Measurements from ENCODE around the gene B3GALT4. TPM values are rescaled to one million over a fixed set of nuclear protein-coding genes. Genes with fewer than 3 reads are reported as not detected.

The B3GALT4 gene
- polyA plus RNA-seq, 4 donors, result 6.9 to 15.4 (median 12.7) TPM

GRCh38 chr6:33247977-33248642, 28.8 kb upstream of the B3GALT4 start:
- peaks cover 0 to 15% (median 0%) of the 10 kb centered on the region in 3 donors for H3K27me3 ChIP-seq (ENCODE audit: control insufficient read depth in 3 of 3, insufficient read depth in 3 of 3, low read length in 3 of 3)
- H3K36me3 ChIP-seq (ENCODE audit: control insufficient read depth in 3 of 3, insufficient read depth in 2 of 3, low read depth in 1 of 3, low read length in 3 of 3), result peaks cover 0 to 12% (median 0%) of the 10 kb centered on the region in 3 donors
- 3 to 4% (median 4%) methylated on average over 25 to 28 of the region's 28 CpGs for WGBS, 3 donors
- peak overlapping the region in 2 of 3 donors; percentile 7 to 95 for H3K27ac ChIP-seq (ENCODE audit: low read depth in 1 of 3, low read length in 2 of 3)
- peaks cover 3 to 20% (median 3%) of the 10 kb centered on the region in 3 donors for H3K4me1 ChIP-seq (ENCODE audit: control insufficient read depth in 3 of 3, insufficient read depth in 2 of 3, low read depth in 1 of 3, low read length in 2 of 3)
- DNase-seq (peak; percentile 89 to 91), FAIRE-seq (no peak)
- no peaks in the 10 kb centered on the region for H3K9me3 ChIP-seq (ENCODE audit: control insufficient read depth in 2 of 2, insufficient read depth in 1 of 2, low read depth in 1 of 2, low read length in 1 of 2)
- peak overlapping the region in 2 of 3 donors; percentile 37 to 50 for H3K4me3 ChIP-seq (ENCODE audit: low read depth in 1 of 3, low read length in 3 of 3)

DNA sequence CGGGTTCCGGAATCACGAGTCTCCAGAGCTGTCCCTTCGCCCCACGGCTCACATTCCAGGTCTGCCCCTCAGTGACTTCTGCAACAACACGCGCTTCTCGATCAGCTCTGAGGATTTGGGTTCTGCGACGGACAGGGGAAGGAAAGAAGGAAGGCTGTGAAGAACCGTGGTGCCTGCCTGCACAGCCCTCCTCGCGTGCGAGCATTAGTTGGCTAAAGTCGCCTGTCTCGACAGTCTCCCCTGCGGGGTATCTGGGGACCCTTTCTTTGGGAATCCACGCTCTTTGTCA, 28.3 kb upstream of the B3GALT4 start:
- H3K4me1 ChIP-seq (ENCODE audit: control insufficient read depth in 3 of 3, insufficient read depth in 2 of 3, low read depth in 1 of 3, low read length in 2 of 3), result peaks cover 3 to 20% (median 3%) of the 10 kb centered on the region in 3 donors
- H3K27me3 ChIP-seq (ENCODE audit: control insufficient read depth in 3 of 3, insufficient read depth in 3 of 3, low read length in 3 of 3), result peaks cover 0 to 15% (median 0%) of the 10 kb centered on the region in 3 donors
- peak overlapping the region; percentile 7 to 95 (median 34) for H3K27ac ChIP-seq (ENCODE audit: low read depth in 1 of 3, low read length in 2 of 3)
- H3K9me3 ChIP-seq (ENCODE audit: control insufficient read depth in 2 of 2, insufficient read depth in 1 of 2, low read depth in 1 of 2, low read length in 1 of 2), result no peaks in the 10 kb centered on the region
- WGBS, 3 donors, result 0 to 1% (median 1%) methylated on average over 18 of the region's 18 CpGs
- H3K4me3 ChIP-seq (ENCODE audit: low read depth in 1 of 3, low read length in 3 of 3), result peak overlapping the region; percentile 32 to 50 (median 37)
- no peak for FAIRE-seq
- H3K36me3 ChIP-seq (ENCODE audit: control insufficient read depth in 3 of 3, insufficient read depth in 2 of 3, low read depth in 1 of 3, low read length in 3 of 3), result peaks cover 0 to 14% (median 0%) of the 10 kb centered on the region in 3 donors
- DNase-seq, result no peak

GRCh38 chr6:33248932-33249731, 27.8 kb upstream of the B3GALT4 start:
- 0 to 1% (median 0%) methylated on average over 57 to 58 of the region's 58 CpGs for WGBS, 3 donors
- Histone ChIP-seq H3K36me3 (ENCODE audit: control insufficient read depth in 3 of 3, insufficient read depth in 2 of 3, low read depth in 1 of 3, low read length in 3 of 3) (peaks cover 0 to 14% (median 0%) of the 10 kb centered on the region in 3 donors), H3K4me1 (ENCODE audit: control insufficient read depth in 3 of 3, insufficient read depth in 2 of 3, low read depth in 1 of 3, low read length in 2 of 3) (peaks cover 3 to 20% (median 3%) of the 10 kb centered on the region in 3 donors), H3K27ac (ENCODE audit: low read depth in 1 of 3, low read length in 2 of 3) (peak overlapping the region; percentile 34 to 95 (median 94)), H3K4me3 (ENCODE audit: low read depth in 1 of 3, low read length in 3 of 3) (peak overlapping the region; percentile 32 to 57 (median 50)), H3K9me3 (ENCODE audit: control insufficient read depth in 2 of 2, insufficient read depth in 1 of 2, low read depth in 1 of 2, low read length in 1 of 2) (no peaks in the 10 kb centered on the region), H3K27me3 (ENCODE audit: control insufficient read depth in 3 of 3, insufficient read depth in 3 of 3, low read length in 3 of 3) (peaks cover 0 to 15% (median 0%) of the 10 kb centered on the region in 3 donors)
- no peak for FAIRE-seq
- peak; percentile 97 to 100 for DNase-seq

GRCh38 chr6:33249732-33250630, 26.9 kb upstream of the B3GALT4 start:
- Histone ChIP-seq H3K27me3 (ENCODE audit: control insufficient read depth in 3 of 3, insufficient read depth in 3 of 3, low read length in 3 of 3) (peaks cover 0 to 15% (median 0%) of the 10 kb centered on the region in 3 donors), H3K4me3 (ENCODE audit: low read depth in 1 of 3, low read length in 3 of 3) (peak overlapping the region; percentile 10 to 57 (median 50)), H3K9me3 (ENCODE audit: control insufficient read depth in 2 of 2, insufficient read depth in 1 of 2, low read depth in 1 of 2, low read length in 1 of 2) (no peaks in the 10 kb centered on the region), H3K36me3 (ENCODE audit: control insufficient read depth in 3 of 3, insufficient read depth in 2 of 3, low read depth in 1 of 3, low read length in 3 of 3) (peaks cover 0 to 14% (median 0%) of the 10 kb centered on the region in 3 donors), H3K27ac (ENCODE audit: low read depth in 1 of 3, low read length in 2 of 3) (peak overlapping the region; percentile 34 to 95 (median 94)), H3K4me1 (ENCODE audit: control insufficient read depth in 3 of 3, insufficient read depth in 2 of 3, low read depth in 1 of 3, low read length in 2 of 3) (peaks cover 3 to 20% (median 3%) of the 10 kb centered on the region in 3 donors)
- no peak for FAIRE-seq
- 17 to 22% (median 21%) methylated on average over 15 of the region's 15 CpGs for WGBS, 3 donors
- DNase-seq, result no peak

- Histone ChIP-seq H3K4me1 (ENCODE audit: control insufficient read depth in 3 of 3, insufficient read depth in 2 of 3, low read depth in 1 of 3, low read length in 2 of 3) (peaks cover 3 to 20% (median 3%) of the 10 kb centered on the region in 3 donors), H3K27ac (ENCODE audit: low read depth in 1 of 3, low read length in 2 of 3) (peak overlapping the region in 1 of 3 donors; percentile 2), H3K27me3 (ENCODE audit: control insufficient read depth in 3 of 3, insufficient read depth in 3 of 3, low read length in 3 of 3) (peaks cover 0 to 15% (median 0%) of the 10 kb centered on the region in 3 donors), H3K36me3 (ENCODE audit: control insufficient read depth in 3 of 3, insufficient read depth in 2 of 3, low read depth in 1 of 3, low read length in 3 of 3) (peaks cover 0 to 21% (median 0%) of the 10 kb centered on the region in 3 donors), H3K9me3 (ENCODE audit: control insufficient read depth in 2 of 2, insufficient read depth in 1 of 2, low read depth in 1 of 2, low read length in 1 of 2) (no peaks in the 10 kb centered on the region), H3K4me3 (ENCODE audit: low read depth in 1 of 3, low read length in 3 of 3) (no peak overlapping the region)
- no peak for DNase-seq
- FAIRE-seq, result no peak
- WGBS, 3 donors, result 91 to 97% (median 96%) methylated on average over 13 of the region's 13 CpGs
Observed at GRCh38 chr6:33250731-33251130, 26.2 kb upstream of the B3GALT4 start.

- Histone ChIP-seq H3K36me3 (ENCODE audit: control insufficient read depth in 3 of 3, insufficient read depth in 2 of 3, low read depth in 1 of 3, low read length in 3 of 3) (peaks cover 0 to 21% (median 0%) of the 10 kb centered on the region in 3 donors), H3K27ac (ENCODE audit: low read depth in 1 of 3, low read length in 2 of 3) (no peak overlapping the region), H3K27me3 (ENCODE audit: control insufficient read depth in 3 of 3, insufficient read depth in 3 of 3, low read length in 3 of 3) (peaks cover 0 to 13% (median 0%) of the 10 kb centered on the region in 3 donors), H3K9me3 (ENCODE audit: control insufficient read depth in 2 of 2, insufficient read depth in 1 of 2, low read depth in 1 of 2, low read length in 1 of 2) (no peaks in the 10 kb centered on the region), H3K4me1 (ENCODE audit: control insufficient read depth in 3 of 3, insufficient read depth in 2 of 3, low read depth in 1 of 3, low read length in 2 of 3) (peaks cover 3 to 20% (median 3%) of the 10 kb centered on the region in 3 donors), H3K4me3 (ENCODE audit: low read depth in 1 of 3, low read length in 3 of 3) (no peak overlapping the region)
- WGBS, 3 donors, result 83 to 91% (median 84%) methylated on average over 6 of the region's 6 CpGs
- no peak for FAIRE-seq
- DNase-seq, result no peak
Observed at GRCh38 chr6:33251395-33252012, 25.4 kb upstream of the B3GALT4 start.

- Histone ChIP-seq H3K27ac (ENCODE audit: low read depth in 1 of 3, low read length in 2 of 3) (no peak overlapping the region), H3K4me1 (ENCODE audit: control insufficient read depth in 3 of 3, insufficient read depth in 2 of 3, low read depth in 1 of 3, low read length in 2 of 3) (peaks cover 3 to 20% (median 3%) of the 10 kb centered on the region in 3 donors), H3K9me3 (ENCODE audit: control insufficient read depth in 2 of 2, insufficient read depth in 1 of 2, low read depth in 1 of 2, low read length in 1 of 2) (no peaks in the 10 kb centered on the region), H3K36me3 (ENCODE audit: control insufficient read depth in 3 of 3, insufficient read depth in 2 of 3, low read depth in 1 of 3, low read length in 3 of 3) (peaks cover 0 to 30% (median 0%) of the 10 kb centered on the region in 3 donors), H3K4me3 (ENCODE audit: low read depth in 1 of 3, low read length in 3 of 3) (no peak overlapping the region), H3K27me3 (ENCODE audit: control insufficient read depth in 3 of 3, insufficient read depth in 3 of 3, low read length in 3 of 3) (peaks cover 0 to 4% (median 0%) of the 10 kb centered on the region in 3 donors)
- FAIRE-seq (no peak), DNase-seq (no peak)
Observed at GRCh38 chr6:33252759-33253158, 24.2 kb upstream of the B3GALT4 start.

All from small intestine (tissue), 7 donors.